Raji (cell line): ENCODE results near the gene S1PR3.

Source experiments
- POLR2A ChIP-seq: IDR thresholded peaks from 2 replicates; pipeline ENCODE4 v1.6.1; 2011; ENCODE audit warnings: low read depth, low read length, control low read depth; ENCODE audit not compliant: insufficient read depth

S1PR3 gene

GRCh38 chr9:88959727-88960469 is 31.4 kb upstream of the S1PR3 start:
- TF ChIP-seq POLR2A, result no peak

GRCh38 chr9:88960632-88961031 is 30.6 kb upstream of the S1PR3 start:
- TF ChIP-seq POLR2A, result no peak

- TF ChIP-seq POLR2A, result no peak
Observed at GRCh38 chr9:88965473-88965872, 25.8 kb upstream of the S1PR3 start.

GRCh38 chr9:88966894-88967676 is 24.2 kb upstream of the S1PR3 start:
- no peak for TF ChIP-seq POLR2A

GRCh38 chr9:88968799-88969198 is 22.5 kb upstream of the S1PR3 start:
- TF ChIP-seq POLR2A, result no peak

- TF ChIP-seq POLR2A, result no peak
Observed at GRCh38 chr9:88969646-88970373, 21.5 kb upstream of the S1PR3 start.

GRCh38 chr9:88971131-88971960 is 19.9 kb upstream of the S1PR3 start:
- no peak for TF ChIP-seq POLR2A

GRCh38 chr9:88972401-88972800 is 18.9 kb upstream of the S1PR3 start:
- no peak for TF ChIP-seq POLR2A

- TF ChIP-seq POLR2A, result no peak
Observed at GRCh38 chr9:88973281-88974045, 17.8 kb upstream of the S1PR3 start.

- no peak for TF ChIP-seq POLR2A
Observed at GRCh38 chr9:88974641-88975040, 16.6 kb upstream of the S1PR3 start.

- TF ChIP-seq POLR2A, result no peak
Observed at GRCh38 chr9:88975966-88976889, 15.0 kb upstream of the S1PR3 start.

- no peak for TF ChIP-seq POLR2A
Observed at GRCh38 chr9:88976890-88977257, 14.4 kb upstream of the S1PR3 start.

GRCh38 chr9:88978034-88978433 is 13.2 kb upstream of the S1PR3 start:
- TF ChIP-seq POLR2A, result no peak
